GM21526 (cell line): Measurements from ENCODE around the gene IKZF2.
"Not testable (repeated sequence)": the region's sequence is repeated elsewhere in the genome, so short reads cannot be mapped to it uniquely, and the experiment has no call there.

Experiments
- ATAC-seq: cut with Tn5 transposase; IDR thresholded peaks from one replicate; pipeline ENCODE4 v1.9.1; 2021; ENCODE audit warnings: moderate library complexity; ENCODE audit not compliant: unreplicated experiment, low FRiP score

Gene IKZF2

DNA sequence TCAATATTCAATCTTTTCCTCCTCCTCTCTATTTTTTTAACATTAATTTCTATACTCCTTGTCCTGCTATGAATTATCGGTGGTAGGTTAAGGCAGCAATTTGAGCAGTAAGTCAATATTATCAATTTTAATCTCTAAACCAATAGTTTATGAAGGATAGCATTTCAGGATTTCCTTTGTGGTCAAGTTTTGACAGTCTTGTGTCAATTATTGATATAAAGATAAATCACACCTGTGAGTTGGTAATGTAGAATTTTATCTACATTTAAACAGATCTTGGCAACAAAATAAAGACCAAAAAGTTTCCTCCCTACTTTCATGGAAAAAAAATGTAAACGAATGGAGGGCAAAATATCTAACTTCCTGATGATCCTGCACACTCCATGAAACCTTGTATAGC lies 87.3 kb downstream of the IKZF2 start:
- no peak for ATAC-seq

GRCh38 chr2:213057977-213058376 lies 93.4 kb downstream of the IKZF2 start:
- no peak for ATAC-seq

- no peak for ATAC-seq
Observed at GRCh38 chr2:213046431-213046830, 105.0 kb downstream of the IKZF2 start.

DNA sequence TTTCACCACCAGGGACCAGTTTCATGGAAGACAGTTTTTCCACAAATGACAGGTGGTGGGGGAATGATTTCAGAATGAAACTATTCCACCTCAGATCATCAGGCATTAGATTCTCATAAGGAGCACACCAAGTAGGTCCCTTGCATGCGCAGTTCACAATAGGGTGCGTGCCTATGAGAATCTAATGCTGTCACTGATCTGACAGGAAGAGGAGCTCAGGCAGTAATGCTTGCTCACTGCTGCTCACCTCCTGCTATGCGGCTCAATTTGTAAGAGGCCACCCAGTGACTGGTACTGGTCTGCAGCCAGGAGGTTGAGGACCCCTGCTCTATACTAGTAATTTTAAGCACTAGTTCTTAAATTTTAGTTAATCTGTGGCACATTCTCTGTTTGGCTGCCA lies 107.8 kb downstream of the IKZF2 start:
- ATAC-seq, result no peak

GRCh38 chr2:213042262-213042661 lies 109.2 kb downstream of the IKZF2 start:
- no peak for ATAC-seq

- ATAC-seq, result no peak
Observed at GRCh38 chr2:213036836-213037235, 114.6 kb downstream of the IKZF2 start.

DNA sequence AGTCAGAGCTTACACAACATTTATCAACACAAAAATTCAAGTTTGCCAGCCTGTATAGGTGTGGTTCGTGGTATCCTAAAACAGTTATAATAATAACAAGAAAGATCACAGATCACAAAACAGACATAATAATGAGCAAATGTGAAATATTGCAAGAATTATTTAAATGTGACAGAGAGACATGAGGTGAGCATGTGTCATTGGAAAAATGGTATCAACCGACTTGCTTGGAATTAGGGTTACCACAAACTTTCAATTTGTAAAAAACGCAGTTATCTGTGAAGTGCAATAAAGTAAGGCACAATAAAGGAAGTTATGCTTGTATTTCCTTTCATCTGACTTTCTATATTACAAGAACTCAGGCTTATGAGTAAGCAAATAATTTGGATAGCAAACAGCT lies 116.8 kb downstream of the IKZF2 start:
- no peak for ATAC-seq

- no peak for ATAC-seq
Observed at GRCh38 chr2:213032607-213033006, 118.8 kb downstream of the IKZF2 start.

- peak; percentile 66 for ATAC-seq
Observed at GRCh38 chr2:213022987-213023386, 128.4 kb downstream of the IKZF2 start.

GRCh38 chr2:213021971-213022899 lies 129.2 kb downstream of the IKZF2 start:
- ATAC-seq, result peak; percentile 76

DNA sequence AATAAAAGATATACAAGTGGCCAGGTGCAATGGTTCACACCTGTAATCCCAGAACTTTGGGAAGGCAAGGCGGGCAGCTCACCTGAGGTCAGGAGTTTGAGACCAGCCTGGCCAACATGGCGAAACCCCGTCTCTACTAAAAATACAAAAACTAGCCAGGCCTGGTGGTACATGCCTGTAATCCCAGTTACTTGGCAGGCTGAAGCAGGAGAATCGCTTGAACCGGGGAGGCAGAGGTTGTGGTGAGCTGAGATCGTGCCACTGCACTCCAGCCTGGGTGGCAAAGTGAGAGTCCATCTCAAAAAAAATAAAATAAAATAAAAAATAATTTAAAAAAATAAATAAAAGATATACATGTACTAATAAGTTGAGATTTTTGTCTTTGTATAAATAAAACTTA lies 130.5 kb downstream of the IKZF2 start:
- not testable (repeated sequence) for ATAC-seq

DNA sequence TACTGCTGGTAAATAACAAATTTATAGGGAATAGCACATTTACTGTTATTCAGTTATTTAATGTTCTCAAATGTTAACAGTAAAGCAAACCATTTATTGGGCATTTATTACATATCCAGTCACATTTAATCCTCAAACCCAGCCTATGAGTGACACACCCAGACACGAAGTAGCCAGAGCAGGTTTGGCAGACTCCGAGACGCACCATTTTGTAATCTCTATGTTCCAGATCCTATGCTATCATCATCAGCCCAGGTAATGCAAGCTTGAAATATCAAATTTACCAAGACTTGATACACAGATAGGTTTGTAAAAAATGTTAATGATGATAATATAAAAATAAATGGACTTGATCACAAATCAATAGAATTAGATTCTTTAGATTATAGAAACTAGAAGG lies 131.1 kb downstream of the IKZF2 start:
- ATAC-seq, result no peak

DNA sequence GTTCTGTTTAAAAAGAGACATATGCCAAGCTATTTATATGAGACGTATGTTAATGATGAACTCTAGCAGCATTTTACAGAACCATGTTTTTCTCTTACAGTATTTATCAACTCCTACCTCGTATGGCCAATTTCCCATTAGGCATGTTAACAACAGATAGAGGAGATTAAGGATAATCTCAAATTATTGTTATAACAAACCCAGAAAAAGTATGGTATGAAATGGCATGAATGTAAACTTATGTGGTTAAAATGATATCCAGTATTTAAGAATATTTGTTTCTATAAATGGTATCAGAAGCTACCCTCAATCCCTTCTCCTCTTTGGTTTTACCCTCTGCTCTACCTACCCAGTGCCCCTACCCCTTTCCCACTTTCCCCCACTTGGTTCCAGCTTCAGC lies 132.0 kb downstream of the IKZF2 start:
- ATAC-seq, result no peak

DNA sequence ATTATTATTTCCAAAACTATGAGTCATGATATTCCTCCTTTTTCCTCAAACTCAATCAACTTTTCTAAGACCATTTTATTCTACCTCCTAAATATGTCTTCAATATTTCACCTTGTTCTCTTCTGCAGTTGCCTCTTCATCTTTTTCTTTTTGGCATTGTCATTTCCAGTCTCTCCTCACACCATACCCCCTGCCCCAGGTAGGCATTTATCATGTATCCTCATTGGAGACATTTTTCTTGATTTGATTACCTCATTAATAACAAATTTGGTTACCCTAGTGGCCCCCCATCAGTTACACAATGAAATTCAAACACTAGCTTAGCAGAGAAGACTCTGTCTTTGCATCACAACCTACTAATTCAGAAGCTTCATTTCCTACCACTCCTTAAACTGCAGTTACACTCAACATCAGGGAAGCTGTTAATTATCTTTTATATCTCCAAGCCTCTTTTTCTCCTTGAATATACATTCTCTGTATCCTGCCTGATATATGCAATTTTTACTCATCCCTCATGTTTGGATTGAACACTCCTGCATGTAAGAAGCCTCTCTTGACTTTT lies 133.0 kb downstream of the IKZF2 start:
- ATAC-seq, result no peak

DNA sequence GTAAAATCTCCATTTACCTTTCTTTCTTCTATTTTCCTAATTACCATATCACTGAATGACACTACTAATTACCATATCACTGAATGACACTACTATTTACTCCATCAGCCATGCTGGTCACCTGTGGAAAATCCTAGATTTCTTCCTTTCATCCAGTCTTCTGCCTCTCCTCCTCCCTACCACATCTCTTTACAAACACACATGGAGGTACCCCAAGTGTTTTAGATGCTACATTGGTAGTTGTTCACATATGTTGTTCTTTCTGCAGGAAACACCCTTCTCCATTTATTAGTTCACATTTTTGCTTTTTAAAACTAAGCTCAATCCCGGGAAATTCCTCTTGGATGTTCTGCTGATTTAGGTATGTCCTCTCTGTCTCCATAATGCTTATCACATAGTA lies 134.0 kb downstream of the IKZF2 start:
- no peak for ATAC-seq

DNA sequence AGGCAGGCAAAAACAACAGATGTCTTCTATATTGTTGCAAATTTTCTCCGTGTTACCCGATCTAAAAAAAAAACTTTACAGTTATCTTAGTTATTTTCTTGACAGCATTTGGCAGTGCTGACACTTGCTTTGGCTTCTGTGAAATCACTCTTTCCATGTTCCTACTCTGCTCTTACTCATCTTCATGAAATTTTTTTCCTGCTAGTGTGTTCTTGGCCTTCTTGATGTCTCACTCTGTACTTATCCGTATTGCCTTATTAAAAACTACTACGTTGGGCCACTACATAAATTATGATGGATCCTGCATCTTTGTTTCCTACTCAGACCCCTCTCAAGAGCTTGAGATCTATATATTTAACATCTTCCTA lies 134.4 kb downstream of the IKZF2 start:
- no peak for ATAC-seq

DNA sequence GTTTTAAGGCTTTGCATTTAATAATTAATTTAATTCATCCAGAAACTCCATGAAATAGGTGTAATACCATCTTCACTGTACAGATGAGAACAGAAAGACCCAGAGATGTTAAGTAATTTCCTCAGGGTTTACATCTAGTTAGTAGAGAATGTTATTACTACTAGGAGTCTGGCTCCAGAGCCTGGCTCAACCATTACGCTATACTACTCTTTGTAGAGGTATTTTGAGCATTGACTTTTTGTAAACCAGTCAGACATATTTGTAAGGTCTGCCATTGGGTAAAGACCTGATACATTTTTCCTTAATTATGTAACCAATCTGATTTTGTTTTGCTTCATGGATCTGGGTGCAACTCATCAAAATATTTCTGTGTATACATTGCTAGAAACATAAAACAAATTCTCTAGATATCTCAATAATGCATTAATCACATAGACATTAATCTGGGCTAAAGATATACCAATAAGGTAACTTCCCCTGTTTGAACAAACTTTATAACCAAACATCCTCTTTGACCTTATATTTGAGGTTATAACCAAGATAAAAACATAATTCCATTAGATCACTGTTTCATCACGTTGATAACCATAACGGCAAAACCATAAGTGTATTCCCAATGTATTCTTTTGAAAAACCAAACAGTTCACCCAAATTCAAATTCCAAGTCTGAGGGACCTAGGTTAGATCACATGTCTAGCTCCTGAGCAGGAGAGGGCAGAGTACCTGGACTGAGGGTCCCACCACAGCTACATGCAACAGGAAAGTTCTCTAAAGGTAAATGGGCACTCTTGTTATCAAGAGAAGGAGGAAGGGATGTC lies 135.0 kb downstream of the IKZF2 start:
- peak; percentile 34 for ATAC-seq

DNA sequence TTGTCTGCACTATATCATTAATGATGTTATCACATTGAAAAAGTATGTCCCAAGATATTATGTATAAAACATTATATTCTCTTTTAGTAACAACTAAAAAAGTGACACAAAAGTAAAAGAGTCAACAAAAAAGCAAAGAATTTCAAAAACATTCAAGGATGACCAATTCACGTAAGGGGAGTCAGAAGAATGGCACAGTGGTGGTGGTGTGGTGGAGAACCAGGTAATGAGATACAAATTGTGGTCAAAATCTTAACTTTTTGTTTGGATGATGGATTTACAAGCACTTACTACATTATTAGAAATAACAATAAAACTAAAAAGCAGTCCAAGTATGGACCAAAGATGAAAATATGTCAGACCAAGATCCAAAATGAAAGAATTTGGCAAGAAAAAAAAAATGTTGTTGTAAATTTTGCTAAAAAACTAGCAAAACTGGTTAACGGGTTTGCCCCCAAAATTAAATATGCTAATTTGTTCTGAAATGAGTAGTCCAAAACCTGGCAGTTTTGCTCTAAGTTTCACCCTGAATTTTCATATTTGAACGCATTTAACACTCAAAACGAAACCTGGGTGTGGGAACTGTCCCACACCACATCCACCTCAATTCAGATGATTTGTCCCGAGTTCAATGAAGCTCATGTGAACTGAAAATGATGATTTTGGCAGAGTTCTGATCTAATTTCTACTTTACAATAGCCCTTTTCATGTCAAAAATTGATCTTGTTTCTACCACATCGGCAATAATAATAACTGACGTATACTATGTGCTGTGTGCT lies 135.8 kb downstream of the IKZF2 start:
- peak; percentile 87 for ATAC-seq

DNA sequence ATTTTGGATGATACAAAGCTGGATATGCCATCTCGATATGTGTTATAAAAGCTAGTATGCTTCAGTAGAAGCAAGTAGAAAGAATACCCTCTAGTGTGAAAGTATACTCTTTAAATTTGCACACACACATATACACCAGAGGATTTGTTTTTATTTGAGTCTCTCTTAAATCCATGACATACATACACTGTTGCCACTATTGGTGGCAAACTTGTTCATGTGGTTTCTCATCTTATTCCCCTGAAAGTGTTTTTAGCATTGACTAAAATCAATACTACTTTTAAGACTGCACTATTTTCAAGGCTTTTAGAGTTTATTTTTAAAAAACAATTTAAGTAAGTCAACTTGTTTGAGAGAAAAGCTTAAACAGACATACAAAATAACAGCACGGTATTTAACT lies 137.4 kb downstream of the IKZF2 start:
- ATAC-seq, result no peak

DNA sequence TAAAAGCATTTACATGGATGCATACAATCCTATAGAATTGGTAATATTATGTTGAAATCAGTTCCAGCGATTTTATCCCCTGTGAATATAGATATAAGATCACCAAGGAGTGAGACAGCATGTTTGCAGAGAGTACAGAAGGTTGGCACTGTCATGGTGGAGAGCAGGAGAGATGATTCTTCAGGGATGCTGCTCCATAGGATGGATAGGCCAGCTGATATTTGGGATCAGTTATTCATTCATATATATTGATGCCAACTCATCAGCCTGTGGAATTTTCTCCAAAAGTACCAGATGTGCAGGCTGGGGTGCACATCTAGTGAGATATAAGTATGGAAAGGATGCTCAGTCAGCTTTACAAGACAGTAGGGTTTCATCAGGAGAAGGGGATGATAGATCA lies 139.9 kb downstream of the IKZF2 start:
- no peak for ATAC-seq
